Upper lobe of left lung (tissue), 6 donors: ENCODE data around the gene FGF12. TPM values are rescaled to one million over a fixed set of nuclear protein-coding genes. Genes with fewer than 3 reads are reported as not detected.

Experiments used
- ATAC-seq, 2 donors: fragments of 200-7000 bp; cut with Tn5 transposase; one replicate each; pipeline ENCODE4 v1.9.1; 2022; ENCODE audit warnings: mild to moderate bottlenecking in 2 of 2, moderate library complexity in 2 of 2; ENCODE audit not compliant: low FRiP score in 2 of 2
- DNase-seq, 2 donors: peaks; one replicate each; pipeline ENCODE4 v3.0.0-alpha.2; 2019 to 2020
- H3K27ac ChIP-seq, 4 donors: fragments of 200-600 bp; sonication (generic); one replicate each; pipeline ENCODE4 v1.5.1; 2016 to 2019
- H3K27me3 ChIP-seq, 4 donors: fragments of 200-600 bp; sonication (generic); one replicate each; pipeline ENCODE4 v1.5.1; 2017 to 2019
- H3K36me3 ChIP-seq, 4 donors: fragments of 200-600 bp; sonication (generic); one replicate each; pipeline ENCODE4 v1.5.1; 2016 to 2019
- H3K4me1 ChIP-seq, 4 donors: fragments of 200-600 bp; sonication (generic); one replicate each; pipeline ENCODE4 v1.5.1; 2018 to 2019
- H3K4me3 ChIP-seq, 4 donors: fragments of 200-600 bp; sonication (generic); one replicate each; pipeline ENCODE4 v1.5.1; 2017 to 2019; ENCODE audit warnings: mild to moderate bottlenecking in 2 of 4, moderate library complexity in 1 of 4
- H3K9me3 ChIP-seq, 4 donors: fragments of 200-600 bp; sonication (generic); one replicate each; pipeline ENCODE4 v1.5.1; 2018 to 2019
- CTCF ChIP-seq, 6 experiments: fragments of 450-650 bp in 4 of 6; fragments of 200-600 bp in 2 of 6; sonication (generic) in 2 of 6; IDR thresholded peaks; one replicate each; pipeline ENCODE4 v1.5.1; 2016 to 2019; ENCODE audit warnings: antibody characterized with exemption in 6 of 6
- EP300 ChIP-seq, 4 donors: sonication (generic); formaldehyde crosslinking; IDR thresholded peaks; one replicate each; pipeline ENCODE4 v1.5.1; 2017; ENCODE audit warnings: antibody characterized with exemption in 4 of 4, control low read depth in 2 of 4
- POLR2A ChIP-seq, 4 donors: fragments of 450-650 bp; IDR thresholded peaks; one replicate each; pipeline ENCODE4 v1.5.1; 2016 to 2017; ENCODE audit warnings: antibody characterized with exemption in 4 of 4, mild to moderate bottlenecking in 2 of 4
- POLR2AphosphoS5 ChIP-seq, 2 donors: sonication (generic); formaldehyde crosslinking; IDR thresholded peaks; one replicate each; pipeline ENCODE4 v1.5.1; 2017; ENCODE audit warnings: antibody characterized with exemption in 2 of 2
- WGBS, 2 donors: methylation state at CpG; one replicate each; pipeline ENCODE4 v1.1.5; 2017 to 2018; 5-methylcytosine and 5-hydroxymethylcytosine counted together
- total RNA-seq, 6 donors: library from RNA; depleted of rRNA in 4 of 6; stranded (reverse); fragments of >200 nt in 4 of 6; gene quantifications; one replicate each; pipeline versions ENCODE4 v1.1.0 to v1.2.1, GENCODE V29; 2016 to 2021
- donor health status: DM: no; HTN: no; CAD: no; lungs with moderate emphysema.
- donor health status: DM: no; HTN: yes; CAD: no; lungs with severe emphysema.

FGF12 gene
- total RNA-seq, 6 donors from 2014 or later, result 0.83 to 5.3 (median 2.2) TPM

- H3K9me3 ChIP-seq, result no peaks in the 10 kb centered on the region
- no peaks in the 10 kb centered on the region for H3K27me3 ChIP-seq
- TF ChIP-seq POLR2AphosphoS5 (IDR thresholded peaks at IDR 0.05), result no peak
- TF ChIP-seq EP300 (IDR thresholded peaks at IDR 0.05), result no peak
- no peak for TF ChIP-seq CTCF (IDR thresholded peaks at IDR 0.05)
- no peak for TF ChIP-seq POLR2A (IDR thresholded peaks at IDR 0.05)
- H3K4me3 ChIP-seq, result no peak overlapping the region
- H3K36me3 ChIP-seq, result no peaks in the 10 kb centered on the region
- ATAC-seq, result no peak
- no peak overlapping the region for H3K27ac ChIP-seq
- DNase-seq, result no peak
- no peaks in the 10 kb centered on the region for H3K4me1 ChIP-seq
Observed at GRCh38 chr3:192168202-192168601, 559.1 kb downstream of the FGF12 start.

GRCh38 chr3:192165552-192165951, 561.8 kb downstream of the FGF12 start:
- DNase-seq (no peak), ATAC-seq (no peak)
- Histone ChIP-seq H3K27ac (no peak overlapping the region), H3K27me3 (no peaks in the 10 kb centered on the region), H3K36me3 (no peaks in the 10 kb centered on the region), H3K9me3 (no peaks in the 10 kb centered on the region), H3K4me3 (no peak overlapping the region), H3K4me1 (no peaks in the 10 kb centered on the region)
- TF ChIP-seq CTCF (IDR thresholded peaks at IDR 0.05) (no peak), POLR2AphosphoS5 (IDR thresholded peaks at IDR 0.05) (no peak), POLR2A (IDR thresholded peaks at IDR 0.05) (no peak), EP300 (IDR thresholded peaks at IDR 0.05) (no peak)
- 62 to 85% methylated on average over 2 of the region's 2 CpGs for WGBS, 2 donors

- H3K27ac ChIP-seq, result no peak overlapping the region
- TF ChIP-seq EP300 (IDR thresholded peaks at IDR 0.05), result no peak
- no peak for TF ChIP-seq POLR2AphosphoS5 (IDR thresholded peaks at IDR 0.05)
- no peak for TF ChIP-seq POLR2A (IDR thresholded peaks at IDR 0.05)
- no peak for ATAC-seq
- no peaks in the 10 kb centered on the region for H3K27me3 ChIP-seq
- 85 to 95% methylated on average over 1 of the region's 1 CpG for WGBS, 2 donors
- DNase-seq, result no peak
- H3K36me3 ChIP-seq, result no peaks in the 10 kb centered on the region
- no peaks in the 10 kb centered on the region for H3K4me1 ChIP-seq
- H3K4me3 ChIP-seq, result no peak overlapping the region
- H3K9me3 ChIP-seq, result no peaks in the 10 kb centered on the region
Observed at GRCh38 chr3:192161661-192162060, 565.7 kb downstream of the FGF12 start.

- 36 to 40% methylated on average over 1 of the region's 1 CpG for WGBS, 2 donors
- H3K4me1 ChIP-seq, result no peaks in the 10 kb centered on the region
- TF ChIP-seq CTCF (IDR thresholded peaks at IDR 0.05), result no peak
- no peak for TF ChIP-seq POLR2AphosphoS5 (IDR thresholded peaks at IDR 0.05)
- TF ChIP-seq POLR2A (IDR thresholded peaks at IDR 0.05), result no peak
- TF ChIP-seq EP300 (IDR thresholded peaks at IDR 0.05), result no peak
- no peak overlapping the region for H3K4me3 ChIP-seq
- H3K27me3 ChIP-seq, result no peaks in the 10 kb centered on the region
- ATAC-seq (no peak), DNase-seq (no peak)
- no peak overlapping the region for H3K27ac ChIP-seq
- no peaks in the 10 kb centered on the region for H3K36me3 ChIP-seq
- no peaks in the 10 kb centered on the region for H3K9me3 ChIP-seq
Observed at GRCh38 chr3:192156382-192156781, 571.0 kb downstream of the FGF12 start.

GRCh38 chr3:192155194-192155593, 572.1 kb downstream of the FGF12 start:
- H3K36me3 ChIP-seq, result no peaks in the 10 kb centered on the region
- H3K4me1 ChIP-seq, result no peaks in the 10 kb centered on the region
- no peak overlapping the region for H3K27ac ChIP-seq
- ATAC-seq, result no peak
- no peaks in the 10 kb centered on the region for H3K9me3 ChIP-seq
- H3K27me3 ChIP-seq, result no peaks in the 10 kb centered on the region
- TF ChIP-seq POLR2AphosphoS5 (IDR thresholded peaks at IDR 0.05) (no peak), EP300 (IDR thresholded peaks at IDR 0.05) (no peak), POLR2A (IDR thresholded peaks at IDR 0.05) (no peak), CTCF (IDR thresholded peaks at IDR 0.05) (no peak)
- WGBS, 2 donors, result 32 to 37% methylated on average over 9 of the region's 9 CpGs
- peak overlapping the region in 1 of 4 donors; percentile 20 for H3K4me3 ChIP-seq
- DNase-seq, result no peak
